Lower leg skin (tissue), 3 donors: ENCODE data around the gene PRKAG1.

Experiments used
- POLR2A ChIP-seq, 2 donors: fragments of 450-650 bp; IDR thresholded peaks; one replicate each; pipeline ENCODE4 v1.6.1; 2016 to 2017; ENCODE audit warnings: antibody characterized with exemption in 2 of 2, mild to moderate bottlenecking in 1 of 2, moderate library complexity in 1 of 2
- TF ChIP-seq, protein P1 (sequence below), 3 donors: fragments of 450-650 bp; IDR thresholded peaks; one replicate each; pipeline ENCODE4 v1.5.1; 2016; ENCODE audit warnings: antibody characterized with exemption in 3 of 3, mild to moderate bottlenecking in 3 of 3, moderate library complexity in 2 of 3

DNA sequence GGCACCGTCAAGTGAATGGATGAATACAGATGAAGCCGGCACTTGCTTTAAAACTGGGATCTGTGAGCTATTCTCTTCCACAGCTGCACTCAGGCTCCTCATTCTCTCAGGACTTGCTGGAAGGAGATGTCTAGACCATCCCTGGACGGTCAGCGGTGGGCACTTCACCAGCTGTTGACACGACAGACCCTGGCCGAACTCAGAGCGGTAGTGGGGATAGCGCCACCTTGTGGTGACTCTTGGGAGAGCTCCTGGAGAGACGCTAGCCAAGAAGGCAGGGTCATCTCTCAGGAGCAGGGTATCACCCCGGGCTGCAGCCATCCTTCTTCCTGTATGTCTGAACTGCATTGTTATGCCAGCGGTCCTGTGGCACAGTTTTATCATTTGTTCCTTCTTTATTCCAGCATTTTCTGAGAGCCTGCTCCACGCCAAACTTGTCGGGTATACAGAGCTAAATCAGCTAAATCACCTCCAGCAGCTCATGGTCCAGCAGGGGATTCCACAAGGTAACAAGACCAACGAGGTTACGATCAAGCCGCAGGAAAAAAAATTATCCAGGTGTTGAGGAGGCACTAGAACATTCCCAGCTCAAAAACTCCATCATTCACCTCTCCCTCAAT is 30.4 kb downstream of the PRKAG1 start:
- TF ChIP-seq, protein P1, sequence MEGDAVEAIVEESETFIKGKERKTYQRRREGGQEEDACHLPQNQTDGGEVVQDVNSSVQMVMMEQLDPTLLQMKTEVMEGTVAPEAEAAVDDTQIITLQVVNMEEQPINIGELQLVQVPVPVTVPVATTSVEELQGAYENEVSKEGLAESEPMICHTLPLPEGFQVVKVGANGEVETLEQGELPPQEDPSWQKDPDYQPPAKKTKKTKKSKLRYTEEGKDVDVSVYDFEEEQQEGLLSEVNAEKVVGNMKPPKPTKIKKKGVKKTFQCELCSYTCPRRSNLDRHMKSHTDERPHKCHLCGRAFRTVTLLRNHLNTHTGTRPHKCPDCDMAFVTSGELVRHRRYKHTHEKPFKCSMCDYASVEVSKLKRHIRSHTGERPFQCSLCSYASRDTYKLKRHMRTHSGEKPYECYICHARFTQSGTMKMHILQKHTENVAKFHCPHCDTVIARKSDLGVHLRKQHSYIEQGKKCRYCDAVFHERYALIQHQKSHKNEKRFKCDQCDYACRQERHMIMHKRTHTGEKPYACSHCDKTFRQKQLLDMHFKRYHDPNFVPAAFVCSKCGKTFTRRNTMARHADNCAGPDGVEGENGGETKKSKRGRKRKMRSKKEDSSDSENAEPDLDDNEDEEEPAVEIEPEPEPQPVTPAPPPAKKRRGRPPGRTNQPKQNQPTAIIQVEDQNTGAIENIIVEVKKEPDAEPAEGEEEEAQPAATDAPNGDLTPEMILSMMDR (IDR thresholded peaks at IDR 0.05): no peak
- TF ChIP-seq POLR2A (IDR thresholded peaks at IDR 0.05): no peak
